Measurements from ENCODE around the gene CCDC200. TPM values are rescaled to one million over a fixed set of nuclear protein-coding genes. Genes with fewer than 3 reads are reported as not detected.

The CCDC200 gene
- total RNA-seq, 1 experiment from 2014 or later, result not detected

- Histone ChIP-seq H3K36me3 (ENCODE audit: low read depth) (no peaks in the 10 kb centered on the region), H3K27me3 (ENCODE audit: insufficient read depth, low read depth) (no peaks in the 10 kb centered on the region), H3K27ac (no peak overlapping the region), H3K4me3 (no peak overlapping the region), H3K4me2 (no peak overlapping the region), H3K4me1 (replicated peaks; ENCODE audit: insufficient read depth) (no peaks in the 10 kb centered on the region; the same call in 1 of the 2 replicates), H4K20me1 (ENCODE audit: insufficient read depth) (no peaks in the 10 kb centered on the region), H3K9me2 (ENCODE audit: insufficient read depth) (no peaks in the 10 kb centered on the region), H3F3A (ENCODE audit: insufficient read depth, low read depth) (peaks cover 11% of the 10 kb centered on the region; the same call in 1 of the 2 replicates), H2AFZ (no peak overlapping the region), H3K79me2 (ENCODE audit: low read depth) (no peaks in the 10 kb centered on the region), H3K9me3 (ENCODE audit: insufficient read depth, low read depth) (no peaks in the 10 kb centered on the region)
- no peak for DNase-seq
- POLR2A ChIA-PET (ENCODE audit: unreplicated experiment), result no interaction called here
- TF ChIP-seq EZH2 (IDR thresholded peaks at IDR 0.05; ENCODE audit: low read depth) (no peak), CTCF (conservative IDR thresholded peaks at IDR 0.05) (no peak)
- intact Hi-C loops (cut with micrococcal nuclease; ENCODE audit: unreplicated experiment), result no loop called here
- CTCF ChIA-PET, result no interaction called here
- BruUV-seq (replicated peaks), result no TSS peak
These were observed 11.4 kb downstream of the CCDC200 start for GRCh38 chr17:43216762-43217613.

GRCh38 chr17:43216369-43216761 lies 12.1 kb downstream of the CCDC200 start:
- no peaks in the 10 kb centered on the region for H3K27me3 ChIP-seq (ENCODE audit: insufficient read depth, low read depth)
- no peaks in the 10 kb centered on the region for H3K36me3 ChIP-seq (ENCODE audit: low read depth)
- H4K20me1 ChIP-seq (ENCODE audit: insufficient read depth), result no peaks in the 10 kb centered on the region
- ChIA-PET POLR2A (ENCODE audit: unreplicated experiment) (no interaction called here), CTCF (no interaction called here)
- H3K4me2 ChIP-seq, result no peak overlapping the region
- no peak overlapping the region for H2AFZ ChIP-seq
- DNase-seq, result no peak
- H3K27ac ChIP-seq, result no peak overlapping the region
- intact Hi-C loops (cut with micrococcal nuclease; ENCODE audit: unreplicated experiment), result no loop called here
- peaks cover 14% of the 10 kb centered on the region for H3F3A ChIP-seq (ENCODE audit: insufficient read depth, low read depth)
- BruUV-seq (replicated peaks), result no TSS peak
- no peaks in the 10 kb centered on the region; the same call in 1 of the 2 replicates for H3K4me1 ChIP-seq (replicated peaks; ENCODE audit: insufficient read depth)
- H3K4me3 ChIP-seq, result no peak overlapping the region
- no peaks in the 10 kb centered on the region for H3K79me2 ChIP-seq (ENCODE audit: low read depth)
- no peak for TF ChIP-seq CTCF (conservative IDR thresholded peaks at IDR 0.05)
- TF ChIP-seq EZH2 (IDR thresholded peaks at IDR 0.05; ENCODE audit: low read depth), result no peak
- H3K9me3 ChIP-seq (ENCODE audit: insufficient read depth, low read depth), result no peaks in the 10 kb centered on the region
- H3K9me2 ChIP-seq (ENCODE audit: insufficient read depth), result no peaks in the 10 kb centered on the region

GRCh38 chr17:43215341-43215740 lies 13.1 kb downstream of the CCDC200 start:
- no peaks in the 10 kb centered on the region for H4K20me1 ChIP-seq (ENCODE audit: insufficient read depth)
- CTCF ChIA-PET, result no interaction called here
- peaks cover 25% of the 10 kb centered on the region for H3F3A ChIP-seq (ENCODE audit: insufficient read depth, low read depth)
- intact Hi-C loops (cut with micrococcal nuclease; ENCODE audit: unreplicated experiment), result no loop called here
- H3K9me3 ChIP-seq (ENCODE audit: insufficient read depth, low read depth), result no peaks in the 10 kb centered on the region
- no peaks in the 10 kb centered on the region for H3K9me2 ChIP-seq (ENCODE audit: insufficient read depth)
- no peak overlapping the region for H2AFZ ChIP-seq
- POLR2A ChIA-PET (ENCODE audit: unreplicated experiment), result no interaction called here
- BruUV-seq (replicated peaks), result no TSS peak
- H3K4me2 ChIP-seq, result no peak overlapping the region
- no peaks in the 10 kb centered on the region for H3K79me2 ChIP-seq (ENCODE audit: low read depth)
- no peak for DNase-seq
- peaks cover 10% of the 10 kb centered on the region for H3K4me1 ChIP-seq (replicated peaks; ENCODE audit: insufficient read depth)
- no peak overlapping the region for H3K4me3 ChIP-seq
- H3K27ac ChIP-seq, result no peak overlapping the region
- H3K27me3 ChIP-seq (ENCODE audit: insufficient read depth, low read depth), result no peaks in the 10 kb centered on the region
- TF ChIP-seq EZH2 (IDR thresholded peaks at IDR 0.05; ENCODE audit: low read depth) (no peak), CTCF (conservative IDR thresholded peaks at IDR 0.05) (no peak)
- H3K36me3 ChIP-seq (ENCODE audit: low read depth), result 0 out of 2 replicates have a peak, but pooled peaks cover 1% of the 10 kb centered on the region

Data from PC-9 (cell line).